ENCODE measurements around the gene ELAPOR2. TPM values are rescaled to one million over a fixed set of nuclear protein-coding genes. Genes with fewer than 3 reads are reported as not detected.

Gene ELAPOR2
- total and polyA plus RNA-seq, 2 of the 4 experiments (the other 2 are of a cell fraction) = 0.62 to 1.3 TPM

- no peak overlapping the region for H2BK15ac ChIP-seq (ENCODE audit: low read depth, low read length)
- no peak overlapping the region for H4K5ac ChIP-seq (ENCODE audit: low read depth, low read length)
- TF ChIP-seq BHLHE40 (IDR thresholded peaks at IDR 0.05; ENCODE audit: low read depth, low read length) (no peak), MXI1 (IDR thresholded peaks at IDR 0.05; ENCODE audit: borderline replicate concordance, low read depth, low read length) (no peak), RCOR1 (IDR thresholded peaks at IDR 0.05; ENCODE audit: insufficient replicate concordance, low read length) (no peak), NFE2L2 (IDR thresholded peaks at IDR 0.05; ENCODE audit: low read depth, low read length) (no peak), MAZ (IDR thresholded peaks at IDR 0.05; ENCODE audit: borderline replicate concordance, low read depth, low read length) (no peak)
- no peaks in the 10 kb centered on the region for H3K9me1 ChIP-seq (ENCODE audit: insufficient read depth, low read length)
- no peaks in the 10 kb centered on the region for H3K9me3 ChIP-seq (ENCODE audit: control insufficient read depth, insufficient read depth, low read length)
- H3K27ac ChIP-seq (ENCODE audit: insufficient read depth, low read length) = no peak overlapping the region
- H3K18ac ChIP-seq (ENCODE audit: low read depth, low read length) = no peak overlapping the region
- no peak overlapping the region for H4K8ac ChIP-seq (ENCODE audit: low read depth in 2 of 2, low read length in 2 of 2)
- BruUV-seq (replicated peaks) = no TSS peak
- in situ Hi-C loops (cut with MboI; ENCODE audit: low sequenced_read_pairs) = no loop called here
- H4K20me1 ChIP-seq (ENCODE audit: insufficient read depth, low read length) = no peaks in the 10 kb centered on the region
- no peak for ATAC-seq (ENCODE audit: low read depth)
- no peak overlapping the region for H2BK120ac ChIP-seq (ENCODE audit: low read depth, low read length)
- no peak overlapping the region for H3K56ac ChIP-seq (ENCODE audit: extremely low read depth, insufficient read depth, low read length)
- no peaks in the 10 kb centered on the region for H3K79me1 ChIP-seq (ENCODE audit: low read depth in 1 of 2, low read length in 2 of 2)
- no peak overlapping the region for H2BK20ac ChIP-seq (ENCODE audit: low read depth, low read length)
- no peak overlapping the region for H2AFZ ChIP-seq (replicated peaks; ENCODE audit: low read length, poor library complexity)
- no peak overlapping the region for H3K23ac ChIP-seq (ENCODE audit: low read depth, low read length)
- peaks cover 9% of the 10 kb centered on the region for H3K27me3 ChIP-seq (ENCODE audit: control insufficient read depth, insufficient read depth, low read length)
- H3K36me3 ChIP-seq (ENCODE audit: control insufficient read depth, insufficient read depth, low read length) = no peaks in the 10 kb centered on the region
- no peak overlapping the region for H3K4ac ChIP-seq (ENCODE audit: low read depth, low read length)
- no peak overlapping the region for H3K9ac ChIP-seq (ENCODE audit: low read depth, low read length)
- ChIA-PET CTCF (no interaction called here), POLR2A (ENCODE audit: unreplicated experiment) (no interaction called here)
- no peak overlapping the region for H2AK5ac ChIP-seq (ENCODE audit: low read depth, low read length)
- H2BK5ac ChIP-seq (ENCODE audit: low read depth, low read length, poor library complexity, severe bottlenecking) = no peak overlapping the region
- dilution Hi-C loops (cut with HindIII; ENCODE audit: low sequenced_read_pairs, unreplicated experiment) = no loop called here
- no CpG with 5 or more reads among the region's 3 CpGs for WGBS, 2 experiments (ENCODE audit: extremely low coverage in 2 of 2, insufficient read length in 1 of 2)
- H3K4me3 ChIP-seq (ENCODE audit: insufficient read depth, low read depth, low read length) = no peak overlapping the region
- H2AK9ac ChIP-seq (replicated peaks; ENCODE audit: low read depth, low read length, poor library complexity) = no peak overlapping the region
- no peak overlapping the region for H3K14ac ChIP-seq (replicated peaks; ENCODE audit: low read depth, low read length)
- H4K91ac ChIP-seq (ENCODE audit: insufficient read depth, low read depth, low read length) = no peak overlapping the region
- DNase-seq = no peak
- intact Hi-C loops (cut with micrococcal nuclease) = no loop called here
- peaks cover 1% of the 10 kb centered on the region; the same call in 1 of the 2 replicates for H3K4me1 ChIP-seq (ENCODE audit: control insufficient read depth, insufficient read depth, low read length)
- no peak overlapping the region for H3K4me2 ChIP-seq (ENCODE audit: low read depth, low read length)
Observed at GRCh38 chr7:87056346-87056745, 3.1 kb downstream of the ELAPOR2 start.
